ENCODE measurements around the gene CCT8.
"Not testable (repeated sequence)": the region's sequence is repeated elsewhere in the genome, so short reads cannot be mapped to it uniquely, and the experiment has no call there.

The CCT8 gene

GRCh38 chr21:29017639-29018237 lies 55.7 kb downstream of the CCT8 start:
- no peak for DNase-seq

- DNase-seq: not testable (repeated sequence)
Measured at GRCh38 chr21:29011236-29011635, 62.2 kb downstream of the CCT8 start.

GRCh38 chr21:29008367-29008766 lies 65.1 kb downstream of the CCT8 start:
- no peak for DNase-seq

GRCh38 chr21:29007810-29008209 lies 65.6 kb downstream of the CCT8 start:
- no peak for DNase-seq

- no peak for DNase-seq
Measured at GRCh38 chr21:29007135-29007534, 66.3 kb downstream of the CCT8 start.

Measured in fibroblast of upper back skin (primary cell).